HEK293 (cell line): ENCODE measurements around the gene PRR3.

Source experiments
- CTCF ChIA-PET: fragments of 350-600 bp; formaldehyde crosslinking; extraction: SDS; loops from one replicate; lab custom pipeline; 2021; ENCODE audit warnings: antibody characterized with exemption; lab: Yijun Ruan, JAX
- POLR2A ChIA-PET: fragments of 300-600 bp; formaldehyde crosslinking; extraction: SDS; loops from one replicate; lab custom pipeline; 2020; ENCODE audit warnings: antibody characterized with exemption, inconsistent platforms; lab: Yijun Ruan, JAX
- H3K27ac ChIP-seq: fragments of 200-500 bp; sonication (Bioruptor generic); 2 replicates; pipeline ENCODE4 v1.5.1; 2014; ENCODE audit warnings: low read depth, low read length, control low read depth, inconsistent platforms; ENCODE audit errors: extremely low read depth
- H3K36me3 ChIP-seq, 2 experiments: fragments of 200-500 bp in 1 of 2; sonication (Bioruptor generic) in 1 of 2; 1 replicate in 1 of 2; 2 replicates in 1 of 2; pipeline ENCODE4 v1.5.1; 2014 to 2017; ENCODE audit warnings: inconsistent platforms in 2 of 2, low read length in 2 of 2; ENCODE audit not compliant: control insufficient read depth in 2 of 2, insufficient read depth in 1 of 2
- H3K4me1 ChIP-seq: fragments of 200-500 bp; sonication (Bioruptor generic); 2 replicates; pipeline ENCODE4 v1.5.1; 2014; ENCODE audit warnings: mild to moderate bottlenecking, low read length, inconsistent platforms; ENCODE audit not compliant: control insufficient read depth, insufficient read depth
- H3K4me3 ChIP-seq: 2 replicates; pipeline ENCODE4 v1.5.1; 2011; ENCODE audit warnings: low read depth, mild to moderate bottlenecking, control low read depth, low read length, moderate library complexity
- H3K9me3 ChIP-seq: fragments of 200-500 bp; sonication (Bioruptor generic); 2 replicates; pipeline ENCODE4 v1.5.1; 2014; ENCODE audit warnings: low read depth, low read length, inconsistent platforms; ENCODE audit not compliant: control insufficient read depth, insufficient read depth
- FEZF1 ChIP-seq: fragments of 450-650 bp; formaldehyde crosslinking; IDR thresholded peaks from 2 replicates; pipeline ENCODE4 v1.5.1; 2016; ENCODE audit warnings: missing biosample characterization, missing genetic modification characterization
- GFI1B ChIP-seq: fragments of 450-650 bp; formaldehyde crosslinking; IDR thresholded peaks from 2 replicates; pipeline ENCODE4 v1.5.1; 2016; ENCODE audit warnings: missing biosample characterization, missing genetic modification characterization
- GLI2 ChIP-seq: fragments of 450-650 bp; formaldehyde crosslinking; IDR thresholded peaks from 2 replicates; pipeline ENCODE4; 2017; ENCODE audit warnings: missing biosample characterization, missing genetic modification characterization, low read depth, borderline replicate concordance
- HOXC10 ChIP-seq: sonication (generic); formaldehyde crosslinking; IDR thresholded peaks from 2 replicates; pipeline ENCODE4 v1.8.1; 2023; ENCODE audit warnings: mild to moderate bottlenecking, missing genetic modification reagents
- INSM2 ChIP-seq: fragments of 450-650 bp; formaldehyde crosslinking; IDR thresholded peaks from 2 replicates; pipeline ENCODE4 v1.5.1; 2016; ENCODE audit warnings: missing biosample characterization, missing genetic modification characterization
- OVOL3 ChIP-seq: fragments of 450-650 bp; formaldehyde crosslinking; IDR thresholded peaks from 2 replicates; pipeline ENCODE4 v1.5.1; 2016; ENCODE audit warnings: missing biosample characterization, missing genetic modification characterization
- ZBTB26 ChIP-seq: fragments of 450-650 bp; formaldehyde crosslinking; optimal IDR thresholded peaks from 2 replicates; pipeline ENCODE3; 2016; ENCODE audit warnings: missing biosample characterization, mild to moderate bottlenecking, missing genetic modification characterization
- ZEB2 ChIP-seq: fragments of 450-650 bp; formaldehyde crosslinking; IDR thresholded peaks from 2 replicates; pipeline ENCODE4 v1.5.1; 2016; ENCODE audit warnings: missing biosample characterization, missing genetic modification characterization
- ZFHX2 ChIP-seq: fragments of 450-650 bp; formaldehyde crosslinking; conservative IDR thresholded peaks from 2 replicates; pipeline ENCODE4 v1.5.1; 2016; ENCODE audit warnings: missing biosample characterization, missing genetic modification characterization
- ZFP37 ChIP-seq: fragments of 450-650 bp; formaldehyde crosslinking; IDR thresholded peaks from 2 replicates; pipeline ENCODE4 v1.5.1; 2016; ENCODE audit warnings: missing biosample characterization, missing genetic modification characterization
- ZNF10 ChIP-seq: fragments of 450-650 bp; formaldehyde crosslinking; IDR thresholded peaks from 2 replicates; pipeline ENCODE4 v1.5.1; 2017; ENCODE audit warnings: missing biosample characterization, missing genetic modification characterization
- ZNF121 ChIP-seq: fragments of 450-650 bp; formaldehyde crosslinking; IDR thresholded peaks from 2 replicates; pipeline ENCODE4 v1.5.1; 2016; ENCODE audit warnings: missing biosample characterization, missing genetic modification characterization
- ZNF175 ChIP-seq: fragments of 450-650 bp; formaldehyde crosslinking; IDR thresholded peaks from 2 replicates; pipeline ENCODE4 v1.5.1; 2016; ENCODE audit warnings: missing biosample characterization, missing genetic modification characterization
- ZNF211 ChIP-seq: fragments of 450-650 bp; formaldehyde crosslinking; IDR thresholded peaks from 2 replicates; pipeline ENCODE4 v1.5.1; 2016; ENCODE audit warnings: low read depth, missing biosample characterization, missing genetic modification characterization
- ZNF26 ChIP-seq: fragments of 450-650 bp; formaldehyde crosslinking; IDR thresholded peaks from 2 replicates; pipeline ENCODE4 v1.5.1; 2016; ENCODE audit warnings: missing biosample characterization, missing genetic modification characterization
- ZNF433 ChIP-seq: fragments of 450-650 bp; formaldehyde crosslinking; IDR thresholded peaks from 2 replicates; pipeline ENCODE4 v1.5.1; 2016; ENCODE audit warnings: missing biosample characterization, missing genetic modification characterization, low read depth
- ZNF449 ChIP-seq: fragments of 450-650 bp; formaldehyde crosslinking; IDR thresholded peaks from 2 replicates; pipeline ENCODE4 v1.5.1; 2017; ENCODE audit warnings: missing biosample characterization, mild to moderate bottlenecking, missing genetic modification characterization, moderate library complexity
- ZNF513 ChIP-seq: fragments of 450-650 bp; IDR thresholded peaks from 2 replicates; pipeline ENCODE4 v1.5.1; 2018; ENCODE audit warnings: missing biosample characterization, missing genetic modification characterization
- ZNF521 ChIP-seq: fragments of 450-650 bp; formaldehyde crosslinking; IDR thresholded peaks from 2 replicates; pipeline ENCODE4 v1.5.1; 2017; ENCODE audit warnings: missing biosample characterization, mild to moderate bottlenecking, missing genetic modification characterization
- ZNF544 ChIP-seq: fragments of 450-650 bp; formaldehyde crosslinking; IDR thresholded peaks from 2 replicates; pipeline ENCODE4 v1.5.0; 2017; ENCODE audit warnings: missing biosample characterization, missing genetic modification characterization
- ZNF560 ChIP-seq: fragments of 450-650 bp; formaldehyde crosslinking; IDR thresholded peaks from 2 replicates; pipeline ENCODE4 v1.5.1; 2017; ENCODE audit warnings: missing biosample characterization, missing genetic modification characterization, borderline replicate concordance
- ZNF580 ChIP-seq: fragments of 450-650 bp; formaldehyde crosslinking; IDR thresholded peaks from 2 replicates; pipeline ENCODE4 v1.5.1; 2016; ENCODE audit warnings: missing biosample characterization, missing genetic modification characterization
- ZNF654 ChIP-seq: fragments of 450-650 bp; formaldehyde crosslinking; IDR thresholded peaks from 2 replicates; pipeline ENCODE4 v1.5.1; 2016; ENCODE audit warnings: low read depth, missing biosample characterization, missing genetic modification characterization
- ZNF707 ChIP-seq: fragments of 450-650 bp; formaldehyde crosslinking; IDR thresholded peaks from 2 replicates; pipeline ENCODE4 v1.5.1; 2016; ENCODE audit warnings: missing biosample characterization, missing genetic modification characterization

Gene PRR3

GRCh38 chr6:30570740-30571074, 13.6 kb downstream of the PRR3 start:
- H3K4me3 ChIP-seq, result peak overlapping the region; percentile 94
- POLR2A ChIA-PET, result interaction anchor here (0.9 to 2.4 kb wide), 19 partner anchors 9 to 343 kb away, joined by 3 to 41 read pairs (median 4); partner anchors contain the start of genes GNL1, MDC1, PRR3 and VARS2
- peaks cover 9% of the 10 kb centered on the region; the same call in 1 of the 2 replicates for H3K4me1 ChIP-seq
- H3K36me3 ChIP-seq, result peaks cover 8 to 21% of the 10 kb centered on the region in 2 experiments; a peak in 2 of 3 replicates
- H3K9me3 ChIP-seq, result no peaks in the 10 kb centered on the region
- H3K27ac ChIP-seq, result peak overlapping the region; percentile 38; the same call in 1 of the 2 replicates
- CTCF ChIA-PET, result interaction anchor here (0.6 to 2.4 kb wide), 5 partner anchors 13 to 252 kb away, joined by 3 to 11 read pairs (median 7); partner anchors contain the start of gene PRR3
- no peak for TF ChIP-seq ZNF513 (tag by site-specific recombination)
- TF ChIP-seq ZNF26 (tag by site-specific recombination), result no peak
- TF ChIP-seq ZNF449, result peak; percentile 65; the same call in 1 of the 2 replicates
- peak; percentile 53; the same call in 1 of the 2 replicates for TF ChIP-seq ZNF10 (tag by site-specific recombination)
- TF ChIP-seq HOXC10, result 0 out of 2 replicates have a peak, but pooled peaks have one; percentile 17
- TF ChIP-seq, all 188 proteins: peak for 3

- H3K36me3 ChIP-seq, result peaks cover 13 to 22% of the 10 kb centered on the region in 2 experiments; a peak in 2 of 3 replicates
- peak within 1 kb of the TSS; percentile 94 for H3K4me3 ChIP-seq
- CTCF ChIA-PET, result interaction anchor here (0.6 to 2.4 kb wide), 7 partner anchors 14 to 411 kb away, joined by 3 to 11 read pairs (median 4); partner anchors contain the start of gene PRR3
- POLR2A ChIA-PET, result interaction anchor here (0.6 to 2.4 kb wide), 23 partner anchors 9 to 343 kb away, joined by 3 to 41 read pairs (median 4); partner anchors contain the start of genes GNL1, MDC1, PRR3 and VARS2
- H3K27ac ChIP-seq, result peak within 1 kb of the TSS; percentile 64
- peaks cover 9% of the 10 kb centered on the region; the same call in 1 of the 2 replicates for H3K4me1 ChIP-seq
- H3K9me3 ChIP-seq, result no peaks in the 10 kb centered on the region
- TF ChIP-seq ZBTB26 (tag by site-specific recombination) (peak; percentile 73), ZFHX2 (tag by site-specific recombination) (peak; percentile 52), FEZF1 (no peak), ZNF580 (0 out of 2 replicates have a peak, but pooled peaks have one; percentile 39), ZNF707 (tag by site-specific recombination) (no peak), ZNF175 (tag by site-specific recombination) (no peak), ZNF449 (peak; percentile 89), ZNF121 (tag by site-specific recombination) (no peak), GLI2 (no peak), ZFP37 (tag by site-specific recombination) (no peak), ZNF560 (no peak), ZNF544 (tag by site-specific recombination) (no peak), ZNF521 (tag by site-specific recombination) (no peak), INSM2 (tag by site-specific recombination) (no peak; the same call in 1 of the 2 replicates), ZEB2 (tag by site-specific recombination) (peak; percentile 91), ZNF654 (tag by site-specific recombination) (no peak), OVOL3 (tag by site-specific recombination) (0 out of 2 replicates have a peak, but pooled peaks have one; percentile 65), ZNF211 (tag by site-specific recombination) (no peak), ZNF433 (no peak), GFI1B (no peak)
Measured at GRCh38 chr6:30571075-30571761, 14.1 kb downstream of the PRR3 start, which contains the start of gene ABCF1. ABCF1 (plus strand) TSS chr6:30571442; CDS start chr6:30571488, 46 bp downstream.
